Osteoblast (primary cell): ENCODE results near the gene EPHX1. TPM values are rescaled to one million over a fixed set of nuclear protein-coding genes. Genes with fewer than 3 reads are reported as not detected.

Experiments
- DNase-seq: peaks from one replicate; pipeline ENCODE4 v3.0.0; 2011; ENCODE audit warnings: low spot score, mixed read lengths; ENCODE audit not compliant: insufficient read length; ENCODE audit errors: missing footprints
- H2AFZ ChIP-seq: 2 replicates; pipeline ENCODE4 v1.6.0; 2011; ENCODE audit warnings: mild to moderate bottlenecking, low read length
- H3K27ac ChIP-seq: 2 replicates; pipeline ENCODE4 v1.5.1; 2011; ENCODE audit warnings: mild to moderate bottlenecking, low read depth, low read length, moderate library complexity
- H3K27me3 ChIP-seq: 2 replicates; pipeline ENCODE4 v1.6.0; 2012; ENCODE audit warnings: mild to moderate bottlenecking, control low read depth, inconsistent platforms, low read length, moderate library complexity; ENCODE audit not compliant: insufficient read depth
- H3K36me3 ChIP-seq: 2 replicates; pipeline ENCODE4 v1.5.1; 2011; ENCODE audit warnings: mild to moderate bottlenecking, low read length, control low read depth, moderate library complexity; ENCODE audit not compliant: insufficient read depth
- H3K4me1 ChIP-seq: 2 replicates; pipeline ENCODE4 v1.5.1; 2011; ENCODE audit warnings: mild to moderate bottlenecking, low read length, control low read depth, moderate library complexity; ENCODE audit not compliant: insufficient read depth
- H3K4me2 ChIP-seq: 2 replicates; pipeline ENCODE4 v1.6.0; 2011; ENCODE audit warnings: mild to moderate bottlenecking, low read length; ENCODE audit not compliant: insufficient read depth
- H3K4me3 ChIP-seq: fragments of 200-600 bp; sonication (generic); 3 replicates; pipeline ENCODE4 v1.5.1; 2012; ENCODE audit warnings: mild to moderate bottlenecking, low read length, inconsistent platforms; ENCODE audit not compliant: insufficient read depth
- H3K79me2 ChIP-seq: 2 replicates; pipeline ENCODE4 v1.6.0; 2012; ENCODE audit warnings: mild to moderate bottlenecking, low read length, control low read depth, inconsistent platforms; ENCODE audit not compliant: insufficient read depth
- H3K9me3 ChIP-seq: 2 replicates; pipeline ENCODE4 v1.5.1; 2011; ENCODE audit warnings: low read depth, low read length, control low read depth
- H4K20me1 ChIP-seq: 2 replicates; pipeline ENCODE4 v1.6.0; 2012; ENCODE audit warnings: mild to moderate bottlenecking, low read length, control low read depth; ENCODE audit not compliant: insufficient read depth
- CTCF ChIP-seq: IDR thresholded peaks from 2 replicates; pipeline ENCODE4 v1.5.1; 2011; ENCODE audit warnings: mild to moderate bottlenecking, low read depth, low read length, moderate library complexity; ENCODE audit errors: extremely low read depth
- total RNA-seq: library from RNA; depleted of rRNA; stranded (reverse); fragments of >200 nt; gene quantifications from 2 replicates; pipeline ENCODE4 v1.2.3, GENCODE V29; 2012

The EPHX1 gene
- total RNA-seq, 1 donor: 67.0 TPM

- Histone ChIP-seq H4K20me1 (no peaks in the 10 kb centered on the region), H3K4me3 (no peak within 1 kb of the TSS), H3K4me2 (no peak within 1 kb of the TSS), H3K79me2 (no peaks in the 10 kb centered on the region), H3K4me1 (peaks cover 5% of the 10 kb centered on the region), H3K36me3 (no peaks in the 10 kb centered on the region), H3K9me3 (no peaks in the 10 kb centered on the region), H3K27ac (no peak within 1 kb of the TSS), H2AFZ (no peak within 1 kb of the TSS), H3K27me3 (no peaks in the 10 kb centered on the region)
- no peak for TF ChIP-seq CTCF
- DNase-seq: peak; percentile 73
Observed at GRCh38 chr1:225888898-225889601, 79.1 kb downstream of the EPHX1 start, which contains the start of gene LEFTY1. Gene LEFTY1, minus strand, starts transcription at chr1:225889146. Its CDS starts 80 bp downstream, at chr1:225889066.

- Histone ChIP-seq H3K9me3 (no peaks in the 10 kb centered on the region), H4K20me1 (no peaks in the 10 kb centered on the region), H3K4me1 (peaks cover 5% of the 10 kb centered on the region), H3K79me2 (no peaks in the 10 kb centered on the region), H3K36me3 (no peaks in the 10 kb centered on the region), H2AFZ (no peak overlapping the region), H3K27me3 (no peaks in the 10 kb centered on the region), H3K4me3 (no peak overlapping the region), H3K4me2 (no peak overlapping the region), H3K27ac (no peak overlapping the region)
- DNase-seq: no peak
- no peak for TF ChIP-seq CTCF
Observed at GRCh38 chr1:225889743-225890142, 79.8 kb downstream of the EPHX1 start.

- Histone ChIP-seq H3K36me3 (no peaks in the 10 kb centered on the region), H3K9me3 (no peaks in the 10 kb centered on the region)
Observed at GRCh38 chr1:225890346-225891228, 80.7 kb downstream of the EPHX1 start.

More at GRCh38 chr1:225890346-225891228, 80.7 kb downstream of the EPHX1 start:
- no peak overlapping the region for H3K4me2 ChIP-seq
- no peak overlapping the region for H3K27ac ChIP-seq
- TF ChIP-seq CTCF: no peak
- H3K27me3 ChIP-seq: no peaks in the 10 kb centered on the region
- H4K20me1 ChIP-seq: no peaks in the 10 kb centered on the region
- H3K4me3 ChIP-seq: no peak overlapping the region
- peak; percentile 95 for DNase-seq
- H3K79me2 ChIP-seq: no peaks in the 10 kb centered on the region
- peaks cover 5% of the 10 kb centered on the region for H3K4me1 ChIP-seq
- H2AFZ ChIP-seq: no peak overlapping the region
